HG03108 (cell line): ENCODE results near the gene MAML1.
"Not testable (repeated sequence)": the region's sequence is repeated elsewhere in the genome, so short reads cannot be mapped to it uniquely, and the experiment has no call there.

Experiments
- ATAC-seq: cut with Tn5 transposase; IDR thresholded peaks from one replicate; pipeline ENCODE4 v1.9.1; 2021; ENCODE audit warnings: moderate library complexity; ENCODE audit not compliant: unreplicated experiment

Gene MAML1

GRCh38 chr5:179733772-179734126 is 1.1 kb downstream of the MAML1 start:
- ATAC-seq, result no peak

GRCh38 chr5:179734536-179735164 is 2.0 kb downstream of the MAML1 start:
- ATAC-seq, result no peak

GRCh38 chr5:179738742-179739141 is 6.1 kb downstream of the MAML1 start:
- no peak for ATAC-seq

- ATAC-seq, result not testable (repeated sequence)
Observed at GRCh38 chr5:179744106-179744505, 11.5 kb downstream of the MAML1 start.

GRCh38 chr5:179746872-179747271 is 14.2 kb downstream of the MAML1 start:
- no peak for ATAC-seq

- ATAC-seq, result no peak
Observed at GRCh38 chr5:179747811-179748210, 15.2 kb downstream of the MAML1 start.

- no peak for ATAC-seq
Observed at GRCh38 chr5:179749857-179750508, 17.4 kb downstream of the MAML1 start.

- ATAC-seq, result no peak
Observed at GRCh38 chr5:179753971-179754370, 21.3 kb downstream of the MAML1 start.

- no peak for ATAC-seq
Observed at GRCh38 chr5:179755022-179755421, 22.4 kb downstream of the MAML1 start.

- no peak for ATAC-seq
Observed at GRCh38 chr5:179758955-179759354, 26.3 kb downstream of the MAML1 start.

GRCh38 chr5:179759581-179760551 is 27.2 kb downstream of the MAML1 start:
- ATAC-seq, result peak; percentile 40

- ATAC-seq, result no peak
Observed at GRCh38 chr5:179762079-179762780, 29.6 kb downstream of the MAML1 start.

- no peak for ATAC-seq
Observed at GRCh38 chr5:179762781-179763176, 30.2 kb downstream of the MAML1 start.

GRCh38 chr5:179763215-179763945 is 30.8 kb downstream of the MAML1 start:
- ATAC-seq, result peak; percentile 52

GRCh38 chr5:179764056-179764455 is 31.4 kb downstream of the MAML1 start:
- no peak for ATAC-seq

- no peak for ATAC-seq
Observed at GRCh38 chr5:179765400-179765799, 32.8 kb downstream of the MAML1 start.

- ATAC-seq, result no peak
Observed at GRCh38 chr5:179766021-179766725, 33.6 kb downstream of the MAML1 start.

- no peak for ATAC-seq
Observed at GRCh38 chr5:179766726-179767455, 34.3 kb downstream of the MAML1 start.

- ATAC-seq, result no peak
Observed at GRCh38 chr5:179767496-179768100, 35.0 kb downstream of the MAML1 start.
